ENCODE data around the gene FSTL4.

GRCh38 chr5:133441166-133441815 lies 171.1 kb downstream of the FSTL4 start:
- TF ChIP-seq POLR2A (IDR thresholded peaks at IDR 0.05; ENCODE audit: insufficient read depth in 1 of 2, low read depth in 2 of 2, low read length in 2 of 2) (no peak), JUND (CRISPR knock-in tag; IDR thresholded peaks at IDR 0.05) (no peak), SP2 (CRISPR knock-in tag; IDR thresholded peaks at IDR 0.05) (no peak), ATF3 (CRISPR knock-in tag; IDR thresholded peaks at IDR 0.05) (no peak), ZNF337 (CRISPR knock-in tag; IDR thresholded peaks at IDR 0.05; ENCODE audit: borderline replicate concordance, low read depth) (no peak), ZNF510 (CRISPR knock-in tag; IDR thresholded peaks at IDR 0.05; ENCODE audit: low read depth) (no peak), KAT7 (CRISPR knock-in tag; IDR thresholded peaks at IDR 0.05; ENCODE audit: borderline replicate concordance) (no peak), FIP1L1 (IDR thresholded peaks at IDR 0.05; ENCODE audit: borderline replicate concordance, insufficient read depth, low read depth, low read length) (no peak)

All from HepG2 (cell line).